GM12878 (cell line): ENCODE results near the gene NME7.

Source experiments
- CTCF ChIP-seq, 3 experiments: IDR thresholded peaks in 2 of 3; conservative IDR thresholded peaks in 1 of 3; 2 replicates each; pipeline ENCODE4 v1.5.1; 2011; ENCODE audit warnings: low read depth in 3 of 3, low read length in 3 of 3, mild to moderate bottlenecking in 3 of 3, control low read depth in 2 of 3, moderate library complexity in 2 of 3, inconsistent platforms in 1 of 3, mixed read lengths in 1 of 3; ENCODE audit not compliant: control insufficient read depth in 2 of 3, insufficient read depth in 1 of 3; ENCODE audit errors: extremely low read depth in 1 of 3
- REST ChIP-seq: IDR thresholded peaks from 2 replicates; pipeline ENCODE4 v1.6.1; 2012; ENCODE audit warnings: mild to moderate bottlenecking, low read depth, low read length
- SMAD1 ChIP-seq: fragments of 450-650 bp; IDR thresholded peaks from 2 replicates; pipeline ENCODE4 v1.6.1; 2018; ENCODE audit warnings: mild to moderate bottlenecking, low read depth; ENCODE audit not compliant: partially characterized antibody
- TCF7 ChIP-seq: IDR thresholded peaks from 2 replicates; pipeline ENCODE4 v1.6.1; 2014; ENCODE audit warnings: antibody characterized with exemption, borderline replicate concordance
- YY1 ChIP-seq: IDR thresholded peaks from 2 replicates; pipeline ENCODE4 v1.6.1; 2011; ENCODE audit warnings: low read depth, mild to moderate bottlenecking, low read length

GRCh38 chr1:169090900-169091311 lies 276.7 kb downstream of the NME7 start:
- TF ChIP-seq REST: no peak
- no peak for TF ChIP-seq YY1
- TF ChIP-seq CTCF (IDR thresholded peaks at IDR 0.05 in 2 of 3, conservative IDR thresholded peaks at IDR 0.05 in 1 of 3; ENCODE audit: control insufficient read depth in 2 of 3, extremely low read depth in 1 of 3, insufficient read depth in 1 of 3, low read depth in 3 of 3, low read length in 3 of 3): no peak
- no peak for TF ChIP-seq TCF7
- no peak for TF ChIP-seq SMAD1
